Osteoblast (primary cell): ENCODE results near the gene CCHCR1. TPM values are rescaled to one million over a fixed set of nuclear protein-coding genes. Genes with fewer than 3 reads are reported as not detected.

ENCODE experiments used
- DNase-seq: peaks from one replicate; pipeline ENCODE4 v3.0.0; 2011; ENCODE audit warnings: low spot score, mixed read lengths; ENCODE audit not compliant: insufficient read length; ENCODE audit errors: missing footprints
- H2AFZ ChIP-seq: 2 replicates; pipeline ENCODE4 v1.6.0; 2011; ENCODE audit warnings: mild to moderate bottlenecking, low read length
- H3K27ac ChIP-seq: 2 replicates; pipeline ENCODE4 v1.5.1; 2011; ENCODE audit warnings: mild to moderate bottlenecking, low read depth, low read length, moderate library complexity
- H3K27me3 ChIP-seq: 2 replicates; pipeline ENCODE4 v1.6.0; 2012; ENCODE audit warnings: mild to moderate bottlenecking, control low read depth, inconsistent platforms, low read length, moderate library complexity; ENCODE audit not compliant: insufficient read depth
- H3K36me3 ChIP-seq: 2 replicates; pipeline ENCODE4 v1.5.1; 2011; ENCODE audit warnings: mild to moderate bottlenecking, low read length, control low read depth, moderate library complexity; ENCODE audit not compliant: insufficient read depth
- H3K4me1 ChIP-seq: 2 replicates; pipeline ENCODE4 v1.5.1; 2011; ENCODE audit warnings: mild to moderate bottlenecking, low read length, control low read depth, moderate library complexity; ENCODE audit not compliant: insufficient read depth
- H3K4me2 ChIP-seq: 2 replicates; pipeline ENCODE4 v1.6.0; 2011; ENCODE audit warnings: mild to moderate bottlenecking, low read length; ENCODE audit not compliant: insufficient read depth
- H3K4me3 ChIP-seq: fragments of 200-600 bp; sonication (generic); 3 replicates; pipeline ENCODE4 v1.5.1; 2012; ENCODE audit warnings: mild to moderate bottlenecking, low read length, inconsistent platforms; ENCODE audit not compliant: insufficient read depth
- H3K79me2 ChIP-seq: 2 replicates; pipeline ENCODE4 v1.6.0; 2012; ENCODE audit warnings: mild to moderate bottlenecking, low read length, control low read depth, inconsistent platforms; ENCODE audit not compliant: insufficient read depth
- H3K9me3 ChIP-seq: 2 replicates; pipeline ENCODE4 v1.5.1; 2011; ENCODE audit warnings: low read depth, low read length, control low read depth
- H4K20me1 ChIP-seq: 2 replicates; pipeline ENCODE4 v1.6.0; 2012; ENCODE audit warnings: mild to moderate bottlenecking, low read length, control low read depth; ENCODE audit not compliant: insufficient read depth
- total RNA-seq: library from RNA; depleted of rRNA; stranded (reverse); fragments of >200 nt; gene quantifications from 2 replicates; pipeline ENCODE4 v1.2.3, GENCODE V29; 2012
- TF ChIP-seq, protein P1 (sequence below): IDR thresholded peaks from 2 replicates; pipeline ENCODE4 v1.5.1; 2011; ENCODE audit warnings: mild to moderate bottlenecking, low read depth, low read length, moderate library complexity; ENCODE audit errors: extremely low read depth

The CCHCR1 gene
- total RNA-seq, 1 donor: 14.1 TPM

DNA sequence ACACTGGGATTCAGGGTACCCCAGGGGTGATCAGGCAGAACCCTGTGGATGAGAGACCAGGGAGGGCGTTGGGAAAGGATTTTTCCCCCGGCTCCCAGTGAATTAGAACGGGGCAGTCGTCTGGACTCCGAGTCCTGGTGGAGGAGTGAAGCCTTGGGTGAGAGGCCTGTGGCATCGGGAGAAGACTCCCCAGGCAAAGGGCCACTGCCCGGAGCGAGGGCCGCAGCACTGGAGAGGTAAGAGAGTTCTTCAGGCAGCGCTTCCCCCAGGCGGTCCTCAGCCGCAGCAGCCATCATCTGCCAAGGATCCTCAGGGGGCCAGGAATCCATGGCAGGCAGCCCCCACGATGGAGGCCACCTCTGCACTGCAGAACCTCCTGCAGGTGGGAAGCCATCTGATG, 45.9 kb downstream of the CCHCR1 start:
- TF ChIP-seq, protein P1, sequence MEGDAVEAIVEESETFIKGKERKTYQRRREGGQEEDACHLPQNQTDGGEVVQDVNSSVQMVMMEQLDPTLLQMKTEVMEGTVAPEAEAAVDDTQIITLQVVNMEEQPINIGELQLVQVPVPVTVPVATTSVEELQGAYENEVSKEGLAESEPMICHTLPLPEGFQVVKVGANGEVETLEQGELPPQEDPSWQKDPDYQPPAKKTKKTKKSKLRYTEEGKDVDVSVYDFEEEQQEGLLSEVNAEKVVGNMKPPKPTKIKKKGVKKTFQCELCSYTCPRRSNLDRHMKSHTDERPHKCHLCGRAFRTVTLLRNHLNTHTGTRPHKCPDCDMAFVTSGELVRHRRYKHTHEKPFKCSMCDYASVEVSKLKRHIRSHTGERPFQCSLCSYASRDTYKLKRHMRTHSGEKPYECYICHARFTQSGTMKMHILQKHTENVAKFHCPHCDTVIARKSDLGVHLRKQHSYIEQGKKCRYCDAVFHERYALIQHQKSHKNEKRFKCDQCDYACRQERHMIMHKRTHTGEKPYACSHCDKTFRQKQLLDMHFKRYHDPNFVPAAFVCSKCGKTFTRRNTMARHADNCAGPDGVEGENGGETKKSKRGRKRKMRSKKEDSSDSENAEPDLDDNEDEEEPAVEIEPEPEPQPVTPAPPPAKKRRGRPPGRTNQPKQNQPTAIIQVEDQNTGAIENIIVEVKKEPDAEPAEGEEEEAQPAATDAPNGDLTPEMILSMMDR: no peak
- no peak overlapping the region for H2AFZ ChIP-seq
- peaks cover 18% of the 10 kb centered on the region for H3K4me1 ChIP-seq

GRCh38 chr6:31110825-31111582, 46.6 kb downstream of the CCHCR1 start:
- H3K9me3 ChIP-seq: no peaks in the 10 kb centered on the region
- TF ChIP-seq, protein P1: no peak
- no peak overlapping the region for H3K4me2 ChIP-seq
- no peak overlapping the region for H2AFZ ChIP-seq
- no peak overlapping the region for H3K27ac ChIP-seq
- peaks cover 31% of the 10 kb centered on the region for H3K27me3 ChIP-seq
- H3K36me3 ChIP-seq: no peaks in the 10 kb centered on the region
- H3K79me2 ChIP-seq: no peaks in the 10 kb centered on the region
- DNase-seq: peak; percentile 19
- peaks cover 18% of the 10 kb centered on the region for H3K4me1 ChIP-seq
- no peaks in the 10 kb centered on the region for H4K20me1 ChIP-seq
- H3K4me3 ChIP-seq: no peak overlapping the region

More for the DNA sequence above, 45.9 kb downstream of the CCHCR1 start:
- H3K27ac ChIP-seq: no peak overlapping the region
- H3K36me3 ChIP-seq: no peaks in the 10 kb centered on the region
- no peaks in the 10 kb centered on the region for H3K79me2 ChIP-seq
- no peaks in the 10 kb centered on the region for H3K9me3 ChIP-seq
- H3K27me3 ChIP-seq: peaks cover 34% of the 10 kb centered on the region
- no peak overlapping the region for H3K4me2 ChIP-seq
- DNase-seq: peak; percentile 21
- no peak overlapping the region for H3K4me3 ChIP-seq
- no peaks in the 10 kb centered on the region for H4K20me1 ChIP-seq

DNA sequence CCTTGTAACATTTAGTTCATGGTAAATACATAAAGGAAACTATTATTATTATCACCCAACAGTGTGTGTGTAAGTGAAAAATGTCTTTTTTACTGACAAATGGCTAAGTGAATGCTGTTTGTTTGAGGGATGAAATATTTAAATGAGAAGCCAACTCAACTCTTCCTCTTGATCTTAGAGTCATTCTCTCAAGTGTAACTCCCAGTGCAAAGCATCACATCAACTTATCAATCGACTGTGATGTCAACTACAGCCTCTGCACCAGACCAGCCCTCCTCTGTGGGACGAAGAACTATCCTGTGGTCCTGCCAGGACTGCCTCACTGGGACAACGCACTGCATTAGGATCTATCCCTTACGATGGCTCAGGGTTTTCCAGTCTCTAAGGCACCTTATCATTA, 50.5 kb downstream of the CCHCR1 start:
- DNase-seq: peak; percentile 9
- Histone ChIP-seq H3K4me3 (no peak overlapping the region), H3K79me2 (no peaks in the 10 kb centered on the region), H3K9me3 (no peaks in the 10 kb centered on the region), H3K27ac (no peak overlapping the region), H3K4me2 (no peak overlapping the region), H2AFZ (no peak overlapping the region), H4K20me1 (no peaks in the 10 kb centered on the region), H3K27me3 (peaks cover 31% of the 10 kb centered on the region), H3K36me3 (no peaks in the 10 kb centered on the region), H3K4me1 (no peaks in the 10 kb centered on the region)
- TF ChIP-seq, protein P1: no peak

DNA sequence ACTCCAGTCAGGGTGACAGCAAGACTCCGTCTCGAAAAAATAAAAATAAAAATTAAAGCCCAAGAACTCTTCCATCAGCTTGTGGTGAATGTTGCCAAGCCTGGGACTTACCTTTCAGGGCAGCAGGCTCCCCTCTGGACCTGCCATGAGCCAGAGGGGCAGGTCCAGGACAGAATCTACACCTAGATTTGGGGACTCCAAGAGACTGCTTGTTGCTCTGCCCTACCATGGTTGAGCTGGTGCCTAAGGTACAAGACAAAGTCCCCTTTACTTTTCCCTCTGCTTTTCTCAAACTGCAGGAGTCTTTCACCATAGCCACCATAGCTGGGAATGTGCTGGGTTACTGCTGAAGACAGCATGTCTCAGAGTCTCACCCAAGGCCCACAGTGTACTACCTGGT, 54.5 kb downstream of the CCHCR1 start:
- H3K4me1 ChIP-seq: no peaks in the 10 kb centered on the region
- H4K20me1 ChIP-seq: no peaks in the 10 kb centered on the region
- H3K36me3 ChIP-seq: no peaks in the 10 kb centered on the region
- DNase-seq: no peak
- no peak overlapping the region for H2AFZ ChIP-seq
- TF ChIP-seq, protein P1: no peak
- H3K27ac ChIP-seq: no peak overlapping the region
- H3K9me3 ChIP-seq: no peaks in the 10 kb centered on the region
- H3K4me2 ChIP-seq: no peak overlapping the region
- no peak overlapping the region for H3K4me3 ChIP-seq
- H3K27me3 ChIP-seq: peaks cover 6% of the 10 kb centered on the region
- H3K79me2 ChIP-seq: no peaks in the 10 kb centered on the region
